Natural killer cell (primary cell): ENCODE results near the gene ADGB. TPM values are rescaled to one million over a fixed set of nuclear protein-coding genes. Genes with fewer than 3 reads are reported as not detected.
A peak's percentile ranks its signal among the peaks of the same experiment; 100 is the strongest.

ENCODE experiments used
- ATAC-seq, 3 donors: fragments of 150-1000 bp in 2 of 3; fragments of 200-7000 bp in 1 of 3; cut with Tn5 transposase; 1 replicate in 1 of 3; 2 replicates in 2 of 3; pipeline ENCODE4 v1.10.0; 2021; ENCODE audit warnings: mild to moderate bottlenecking in 2 of 3, moderate library complexity in 2 of 3
- DNase-seq, 2 donors: peaks; one replicate each; pipeline versions ENCODE4 v3.0.0 to v3.0.0-alpha.2; 2013 to 2021; ENCODE audit warnings: mixed read lengths in 1 of 2
- H3K27ac ChIP-seq: one replicate; pipeline ENCODE4 v1.5.1; 2013; ENCODE audit warnings: mild to moderate bottlenecking, low read length
- H3K27me3 ChIP-seq: one replicate; pipeline ENCODE4 v1.6.1; 2013; ENCODE audit warnings: low read length; ENCODE audit not compliant: control insufficient read depth, insufficient read depth
- H3K36me3 ChIP-seq: one replicate; pipeline ENCODE4 v1.6.1; 2013; ENCODE audit warnings: low read length; ENCODE audit not compliant: control insufficient read depth, insufficient read depth
- H3K4me1 ChIP-seq: one replicate; pipeline ENCODE4 v1.6.1; 2013; ENCODE audit warnings: low read length; ENCODE audit not compliant: control insufficient read depth, insufficient read depth
- H3K4me3 ChIP-seq: one replicate; pipeline ENCODE4 v1.5.1; 2013; ENCODE audit warnings: low read length
- H3K9me3 ChIP-seq: one replicate; pipeline ENCODE4 v1.6.1; 2013; ENCODE audit warnings: low read length; ENCODE audit not compliant: control insufficient read depth, insufficient read depth
- H3K27ac Mint-ChIP-seq, 2 donors: one replicate each; pipeline ENCODE4 v1.8.0; 2022; ENCODE audit warnings: mild to moderate bottlenecking in 2 of 2, mixed read lengths in 2 of 2, moderate library complexity in 1 of 2
- H3K27me3 Mint-ChIP-seq, 2 donors: one replicate each; pipeline ENCODE4 v1.8.0; 2022; ENCODE audit warnings: low read depth in 2 of 2, mixed read lengths in 2 of 2
- H3K36me3 Mint-ChIP-seq: one replicate; pipeline ENCODE4 v1.8.0; 2022; ENCODE audit warnings: mixed read lengths
- H3K4me1 Mint-ChIP-seq, 2 donors: one replicate each; pipeline ENCODE4 v1.8.0; 2022; ENCODE audit warnings: mixed read lengths in 2 of 2
- H3K4me3 Mint-ChIP-seq: one replicate; pipeline ENCODE4 v1.8.0; 2022; ENCODE audit warnings: mild to moderate bottlenecking, moderate library complexity, mixed read lengths
- H3K9me3 Mint-ChIP-seq, 2 donors: one replicate each; pipeline ENCODE4 v1.8.0; 2022; ENCODE audit warnings: mixed read lengths in 2 of 2
- CTCF ChIP-seq: fragments of 200-600 bp; IDR thresholded peaks from one replicate; pipeline ENCODE4 v1.8.0; 2022; ENCODE audit warnings: antibody characterized with exemption
- WGBS: methylation state at CpG from one replicate; pipeline ENCODE4 v1.1.7; 2013; ENCODE audit warnings: missing lambda C conversion rate; ENCODE audit not compliant: insufficient coverage; 5-methylcytosine and 5-hydroxymethylcytosine counted together
- intact Hi-C: fragments of 100-400 bp; cut with micrococcal nuclease; formaldehyde crosslinking; loops from one replicate; pipeline ENCODE4 v1.14.2; 2022
- total RNA-seq, 4 donors: library from RNA; stranded (reverse); fragments of 120-200 nt in 1 of 4; gene quantifications; one replicate each; pipeline versions ENCODE4 v1.2.3 to v1.2.4, GENCODE V29; 2013 to 2022

Gene ADGB
- total RNA-seq, 3 donors from 2014 or later (not counting 1 experiment from before 2014, with no cell fraction given) = not detected

GRCh38 chr6:146785001-146785585 is 186.3 kb downstream of the ADGB start:
- H3K36me3 ChIP-seq = no peaks in the 10 kb centered on the region
- H3K36me3 Mint-ChIP-seq = no peaks in the 10 kb centered on the region
- H3K9me3 ChIP-seq = no peaks in the 10 kb centered on the region
- H3K9me3 Mint-ChIP-seq = peaks cover 0 to 2% of the 10 kb centered on the region in 2 donors
- no peak overlapping the region for H3K27ac Mint-ChIP-seq
- H3K27ac ChIP-seq = no peak overlapping the region
- H3K4me3 ChIP-seq = no peak overlapping the region
- peak; percentile 19 for TF ChIP-seq CTCF
- H3K27me3 Mint-ChIP-seq = no peaks in the 10 kb centered on the region
- peak; percentile 49 to 78 (median 66) for ATAC-seq
- no peak overlapping the region for H3K4me3 Mint-ChIP-seq
- WGBS = 54% methylated on average over 3 of the region's 5 CpGs
- DNase-seq = peak in 1 of 2 donors; percentile 55
- no peaks in the 10 kb centered on the region for H3K4me1 ChIP-seq
- no peaks in the 10 kb centered on the region for H3K4me1 Mint-ChIP-seq
- intact Hi-C loops = no loop called here
- no peaks in the 10 kb centered on the region for H3K27me3 ChIP-seq

GRCh38 chr6:146787876-146788508 is 189.2 kb downstream of the ADGB start:
- H3K4me3 ChIP-seq = no peak overlapping the region
- Mint-ChIP-seq H3K27me3 (no peaks in the 10 kb centered on the region), H3K36me3 (no peaks in the 10 kb centered on the region), H3K4me3 (no peak overlapping the region), H3K27ac (no peak overlapping the region), H3K4me1 (no peaks in the 10 kb centered on the region), H3K9me3 (no peaks in the 10 kb centered on the region)
- DNase-seq (no peak), ATAC-seq (no peak)
- TF ChIP-seq CTCF = no peak
- peaks cover 4% of the 10 kb centered on the region for H3K9me3 ChIP-seq
- no peaks in the 10 kb centered on the region for H3K36me3 ChIP-seq
- H3K27ac ChIP-seq = no peak overlapping the region
- WGBS = 92% methylated on average over 4 of the region's 5 CpGs
- H3K27me3 ChIP-seq = no peaks in the 10 kb centered on the region
- H3K4me1 ChIP-seq = no peaks in the 10 kb centered on the region
- intact Hi-C loops = no loop called here

GRCh38 chr6:146790561-146791091 is 191.9 kb downstream of the ADGB start:
- intact Hi-C loops = no loop called here
- H3K4me3 Mint-ChIP-seq = no peak overlapping the region
- DNase-seq (no peak), ATAC-seq (no peak)
- peaks cover 8% of the 10 kb centered on the region for H3K9me3 ChIP-seq
- no peak for TF ChIP-seq CTCF
- WGBS = 82% methylated on average over 3 of the region's 4 CpGs
- H3K27me3 Mint-ChIP-seq = no peaks in the 10 kb centered on the region
- H3K27ac ChIP-seq = no peak overlapping the region
- H3K27ac Mint-ChIP-seq = no peak overlapping the region
- H3K36me3 Mint-ChIP-seq = no peaks in the 10 kb centered on the region
- no peaks in the 10 kb centered on the region for H3K27me3 ChIP-seq
- H3K4me1 ChIP-seq = no peaks in the 10 kb centered on the region
- H3K36me3 ChIP-seq = no peaks in the 10 kb centered on the region
- no peak overlapping the region for H3K4me3 ChIP-seq
- no peaks in the 10 kb centered on the region for H3K4me1 Mint-ChIP-seq
- no peaks in the 10 kb centered on the region for H3K9me3 Mint-ChIP-seq
